HepG2 (cell line): ENCODE results near the gene ESPNL. TPM values are rescaled to one million over a fixed set of nuclear protein-coding genes. Genes with fewer than 3 reads are reported as not detected.

ENCODE experiments used
- ATAC-seq: fragments of 200-7000 bp; cut with Tn5 transposase; 3 replicates; pipeline ENCODE4 v1.9.1; 2020; ENCODE audit warnings: mild to moderate bottlenecking, moderate library complexity
- BruUV-seq: library from RNA; stranded (reverse); fragments of 400-500 nt; replicated peaks from 2 replicates; lab custom pipeline; 2021; lab: Mats Ljungman, UMichigan
- CTCF ChIA-PET: fragments of 300-600 bp; formaldehyde crosslinking; extraction: SDS; loops from one replicate; lab custom pipeline; 2021; ENCODE audit warnings: low total read pairs, inconsistent platforms, low intra/inter-chr PET ratio; lab: Yijun Ruan, JAX
- POLR2A ChIA-PET: fragments of 350-600 bp; sonication (Branson Sonifier 250); formaldehyde crosslinking; loops from one replicate; lab custom pipeline; 2020; ENCODE audit warnings: antibody characterized with exemption, inconsistent platforms; lab: Yijun Ruan, JAX
- DNase-seq: peaks from one replicate; pipeline ENCODE4 v3.0.0-alpha.2; 2015; ENCODE audit warnings: low spot score
- FAIRE-seq: peaks from 3 replicates; lab custom pipeline; 2011; peaks lifted over from hg19 to GRCh38; lab: Jason Lieb, UNC
- H2AFZ ChIP-seq: one replicate; pipeline ENCODE4 v1.6.1; 2011; ENCODE audit warnings: low read length, inconsistent platforms
- H3K27ac ChIP-seq: fragments of 300-600 bp; 3 replicates; pipeline ENCODE4 v1.8.0; 2011; ENCODE audit warnings: mixed run types, mild to moderate bottlenecking, mixed read lengths, low read length, inconsistent platforms; ENCODE audit not compliant: insufficient read depth; ENCODE audit errors: extremely low read length
- H3K27me3 ChIP-seq, 2 experiments: fragments of 200-600 bp in 1 of 2; 2 replicates in 1 of 2; 3 replicates in 1 of 2; pipeline versions ENCODE4 v1.6.0 to v1.8.0; 2011; ENCODE audit warnings: low read length in 2 of 2, mild to moderate bottlenecking in 2 of 2, moderate library complexity in 2 of 2, inconsistent platforms in 1 of 2; ENCODE audit not compliant: insufficient read depth in 2 of 2, control insufficient read depth in 1 of 2
- H3K36me3 ChIP-seq, 2 experiments: fragments of 200-600 bp in 1 of 2; replicated peaks in 1 of 2; 2 replicates in 1 of 2; 3 replicates in 1 of 2; pipeline versions ENCODE4 v1.5.1 to v1.8.0; 2011; ENCODE audit warnings: low read length in 2 of 2, inconsistent platforms in 1 of 2; ENCODE audit not compliant: insufficient read depth in 2 of 2, control insufficient read depth in 1 of 2
- H3K4me1 ChIP-seq: 2 replicates; pipeline ENCODE4 v1.5.1; 2012; ENCODE audit warnings: low read length, inconsistent platforms; ENCODE audit not compliant: insufficient read depth
- H3K4me2 ChIP-seq: 2 replicates; pipeline ENCODE4 v1.6.0; 2011; ENCODE audit warnings: low read depth, low read length, inconsistent platforms
- H3K4me3 ChIP-seq, 3 experiments: fragments of 200-600 bp in 1 of 3; sonication (generic), shearing (Covaris generic) in 1 of 3; replicated peaks in 1 of 3; 2 replicates each; pipeline ENCODE4 v1.5.1; 2011 to 2016; ENCODE audit warnings: low read length in 3 of 3, inconsistent platforms in 2 of 3, low read depth in 2 of 3, mild to moderate bottlenecking in 2 of 3, control low read depth in 1 of 3, mixed read lengths in 1 of 3; ENCODE audit not compliant: insufficient read depth in 1 of 3
- H3K79me2 ChIP-seq: one replicate; pipeline ENCODE4 v1.6.1; 2011; ENCODE audit warnings: low read length, inconsistent platforms; ENCODE audit not compliant: insufficient read depth
- H3K9ac ChIP-seq: 2 replicates; pipeline ENCODE4 v1.6.0; 2011; ENCODE audit warnings: mild to moderate bottlenecking, low read depth, low read length, inconsistent platforms; ENCODE audit not compliant: insufficient read depth
- H3K9me3 ChIP-seq: 2 replicates; pipeline ENCODE4 v1.5.1; 2012; ENCODE audit warnings: mild to moderate bottlenecking, low read length
- H4K20me1 ChIP-seq: 2 replicates; pipeline ENCODE4 v1.6.0; 2011; ENCODE audit warnings: inconsistent platforms, mild to moderate bottlenecking, low read length, moderate library complexity; ENCODE audit not compliant: insufficient read depth
- GABPB1 ChIP-seq: IDR thresholded peaks from 2 replicates; pipeline ENCODE4 v1.6.1; 2016; ENCODE audit warnings: mild to moderate bottlenecking, missing genetic modification reagents, moderate library complexity, missing compliant biosample characterization
- ISL2 ChIP-seq: sonication (generic); formaldehyde crosslinking; IDR thresholded peaks from 2 replicates; pipeline ENCODE4 v1.5.0; 2020; ENCODE audit warnings: missing genetic modification reagents
- JARID2 ChIP-seq: sonication (generic); formaldehyde crosslinking; IDR thresholded peaks from 2 replicates; pipeline ENCODE4 v1.8.1; 2023; ENCODE audit warnings: missing genetic modification reagents, inconsistent platforms; ENCODE audit not compliant: insufficient replicate concordance
- JUN ChIP-seq: sonication (generic); formaldehyde crosslinking; IDR thresholded peaks from 2 replicates; pipeline ENCODE4 v1.4.0; 2020; ENCODE audit warnings: mild to moderate bottlenecking, missing genetic modification reagents
- MAFG ChIP-seq: sonication (generic); formaldehyde crosslinking; IDR thresholded peaks from 2 replicates; pipeline ENCODE4 v1.5.1; 2020; ENCODE audit warnings: mild to moderate bottlenecking, missing genetic modification reagents
- MEIS2 ChIP-seq: sonication (generic); formaldehyde crosslinking; IDR thresholded peaks from 2 replicates; pipeline ENCODE4 v1.9.0; 2021; ENCODE audit warnings: mild to moderate bottlenecking, missing genetic modification reagents
- POLR2G ChIP-seq: fragments of 200-400 bp; formaldehyde crosslinking; IDR thresholded peaks from 2 replicates; pipeline ENCODE4 v1.6.1; 2018; ENCODE audit warnings: mild to moderate bottlenecking, low read depth, low read length, moderate library complexity
- SALL2 ChIP-seq: sonication (generic); formaldehyde crosslinking; IDR thresholded peaks from 2 replicates; pipeline ENCODE4 v1.8.1; 2023; ENCODE audit warnings: mild to moderate bottlenecking, missing genetic modification reagents, inconsistent platforms
- ZFX ChIP-seq: sonication (generic); formaldehyde crosslinking; IDR thresholded peaks from 2 replicates; pipeline ENCODE4 v1.4.0; 2020; ENCODE audit warnings: mild to moderate bottlenecking, low read depth, missing genetic modification reagents, moderate library complexity
- ZNF256 ChIP-seq: sonication (generic); formaldehyde crosslinking; conservative IDR thresholded peaks from 2 replicates; pipeline ENCODE4 v1.4.0; 2020; ENCODE audit warnings: missing genetic modification reagents
- ZNF556 ChIP-seq: sonication (generic); formaldehyde crosslinking; IDR thresholded peaks from 2 replicates; pipeline ENCODE4 v1.4.0; 2020; ENCODE audit warnings: mild to moderate bottlenecking, missing genetic modification reagents, borderline replicate concordance
- ZNF562 ChIP-seq: sonication (generic); formaldehyde crosslinking; IDR thresholded peaks from 2 replicates; pipeline ENCODE4 v1.8.0; 2022; ENCODE audit warnings: missing genetic modification reagents, borderline replicate concordance
- ZNF737 ChIP-seq: sonication (generic); formaldehyde crosslinking; IDR thresholded peaks from 2 replicates; pipeline ENCODE4 v1.5.0; 2020; ENCODE audit warnings: missing genetic modification reagents, mild to moderate bottlenecking, borderline replicate concordance
- WGBS: methylation state at CpG from one replicate; pipeline ENCODE4 v1.1.6; 2017; ENCODE audit warnings: low lambda C conversion rate; 5-methylcytosine and 5-hydroxymethylcytosine counted together
- in situ Hi-C: cut with HindIII; loops from 2 replicates; pipeline ENCODE4 v1.10.0; 2017; ENCODE audit warnings: low pct_unique_long_range_greater_than_20kb; ENCODE audit not compliant: extremely low pct_ligation_motif_present
- intact Hi-C: fragments of 100-400 bp; cut with micrococcal nuclease; formaldehyde crosslinking; loops from one replicate; pipeline ENCODE4 v1.10.0; 2022; ENCODE audit not compliant: unreplicated experiment
- polyA plus RNA-seq, 8 experiments: library from polyadenylated mRNA; depleted of rRNA in 3 of 8; stranded (reverse) in 7 of 8; unstranded in 1 of 8; fragments of >200 nt; fragmentation: Illumina TruSeq in 4 of 8; extraction: Trizol in 4 of 8; gene quantifications; 2 replicates each; pipeline versions ENCODE4 v1.2.1 to v1.2.3, GENCODE V29; 2011 to 2016; ENCODE audit warnings: low read depth in 4 of 8, missing spikeins in 1 of 8, mixed read lengths in 1 of 8; ENCODE audit not compliant: insufficient read depth in 1 of 8
- total RNA-seq, 5 experiments: library from RNA; depleted of rRNA; stranded (reverse); fragments of >200 nt; fragmentation: Illumina TruSeq; extraction: Trizol; gene quantifications; 2 replicates each; pipeline ENCODE4 v1.2.3, GENCODE V29; 2016; ENCODE audit warnings: low read depth in 1 of 5
- TF ChIP-seq, protein P1 (sequence below): sonication (generic); formaldehyde crosslinking; IDR thresholded peaks from 2 replicates; pipeline ENCODE4 v1.4.0; 2020; ENCODE audit warnings: missing genetic modification reagents
- TF ChIP-seq, protein P2 (sequence below): sonication (generic); formaldehyde crosslinking; IDR thresholded peaks from 2 replicates; pipeline ENCODE4 v1.9.0; 2022; ENCODE audit warnings: missing genetic modification reagents, mild to moderate bottlenecking, borderline replicate concordance

The ESPNL gene
- total and polyA plus RNA-seq, 2 of the 13 experiments (the other 11 are each of a cell fraction or from before 2014, with no cell fraction given) = 0.45 to 0.80 TPM

DNA sequence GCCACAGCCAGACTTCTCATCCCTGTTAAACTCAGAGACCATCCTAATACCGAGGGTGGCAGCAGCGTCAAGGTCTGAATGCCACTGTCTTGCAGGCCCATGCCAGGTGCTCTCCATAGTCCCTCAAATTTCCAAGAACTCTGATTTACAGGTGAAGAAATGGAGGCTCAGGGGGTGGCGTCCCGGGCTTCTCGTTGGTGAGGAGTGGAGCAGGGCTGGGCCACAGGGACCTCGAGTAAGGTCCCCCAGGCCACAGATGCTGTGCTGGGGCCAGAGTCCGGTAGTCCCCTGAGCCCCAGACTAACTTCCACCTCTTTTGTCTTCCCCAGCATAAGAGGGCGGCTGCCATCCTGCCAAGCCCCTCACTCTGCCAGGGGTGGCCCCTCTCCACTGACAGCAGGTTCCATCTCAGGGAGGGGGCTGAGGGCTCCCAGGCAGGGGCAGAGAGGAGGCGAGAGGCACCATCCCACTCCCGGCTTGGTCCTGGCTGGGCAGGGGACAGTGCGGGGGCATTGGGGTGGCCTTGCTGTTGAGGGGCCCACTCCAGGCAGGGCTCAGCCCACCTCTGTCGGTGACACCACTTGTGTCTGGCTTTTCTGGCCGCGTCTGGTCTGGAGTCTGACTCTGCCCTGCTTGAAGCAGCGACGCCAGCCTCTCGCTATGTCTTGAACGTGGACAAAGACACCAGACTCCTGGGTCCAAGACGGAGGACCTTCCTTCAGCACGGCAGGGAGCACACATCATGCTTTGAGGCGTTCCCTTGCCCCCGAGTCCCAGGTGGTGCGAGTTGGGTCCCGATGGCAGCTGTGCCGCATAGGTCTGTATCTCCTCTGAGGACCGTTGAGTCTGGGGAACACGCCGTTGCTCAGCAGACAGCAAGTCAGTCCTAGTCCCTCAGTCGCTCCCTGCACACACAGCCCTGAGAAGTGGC is 22.4 kb downstream of the ESPNL start:
- Histone ChIP-seq H2AFZ (no peak overlapping the region), H3K27ac (no peak overlapping the region), H3K36me3 (no peaks in the 10 kb centered on the region), H3K79me2 (no peaks in the 10 kb centered on the region), H3K4me3 (no peak overlapping the region), H3K4me1 (peaks cover 20% of the 10 kb centered on the region), H3K27me3 (peaks cover 3 to 51% of the 10 kb centered on the region in 2 experiments), H3K9ac (no peak overlapping the region), H3K4me2 (no peak overlapping the region)
- WGBS = 47% methylated on average over 18 of the region's 29 CpGs
- CTCF ChIA-PET = no interaction called here
- in situ Hi-C loops = no loop called here
- no peak for FAIRE-seq
- intact Hi-C loops = no loop called here
- no peak for DNase-seq
- no TSS peak for BruUV-seq
- POLR2A ChIA-PET = no interaction called here
- TF ChIP-seq, protein P1, sequence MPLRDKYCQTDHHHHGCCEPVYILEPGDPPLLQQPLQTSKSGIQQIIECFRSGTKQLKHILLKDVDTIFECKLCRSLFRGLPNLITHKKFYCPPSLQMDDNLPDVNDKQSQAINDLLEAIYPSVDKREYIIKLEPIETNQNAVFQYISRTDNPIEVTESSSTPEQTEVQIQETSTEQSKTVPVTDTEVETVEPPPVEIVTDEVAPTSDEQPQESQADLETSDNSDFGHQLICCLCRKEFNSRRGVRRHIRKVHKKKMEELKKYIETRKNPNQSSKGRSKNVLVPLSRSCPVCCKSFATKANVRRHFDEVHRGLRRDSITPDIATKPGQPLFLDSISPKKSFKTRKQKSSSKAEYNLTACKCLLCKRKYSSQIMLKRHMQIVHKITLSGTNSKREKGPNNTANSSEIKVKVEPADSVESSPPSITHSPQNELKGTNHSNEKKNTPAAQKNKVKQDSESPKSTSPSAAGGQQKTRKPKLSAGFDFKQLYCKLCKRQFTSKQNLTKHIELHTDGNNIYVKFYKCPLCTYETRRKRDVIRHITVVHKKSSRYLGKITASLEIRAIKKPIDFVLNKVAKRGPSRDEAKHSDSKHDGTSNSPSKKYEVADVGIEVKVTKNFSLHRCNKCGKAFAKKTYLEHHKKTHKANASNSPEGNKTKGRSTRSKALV (CRISPR knock-in tag) = no peak
- TF ChIP-seq JUN = no peak
- no peak for TF ChIP-seq ISL2
- TF ChIP-seq POLR2G = no peak
- TF ChIP-seq, protein P2, sequence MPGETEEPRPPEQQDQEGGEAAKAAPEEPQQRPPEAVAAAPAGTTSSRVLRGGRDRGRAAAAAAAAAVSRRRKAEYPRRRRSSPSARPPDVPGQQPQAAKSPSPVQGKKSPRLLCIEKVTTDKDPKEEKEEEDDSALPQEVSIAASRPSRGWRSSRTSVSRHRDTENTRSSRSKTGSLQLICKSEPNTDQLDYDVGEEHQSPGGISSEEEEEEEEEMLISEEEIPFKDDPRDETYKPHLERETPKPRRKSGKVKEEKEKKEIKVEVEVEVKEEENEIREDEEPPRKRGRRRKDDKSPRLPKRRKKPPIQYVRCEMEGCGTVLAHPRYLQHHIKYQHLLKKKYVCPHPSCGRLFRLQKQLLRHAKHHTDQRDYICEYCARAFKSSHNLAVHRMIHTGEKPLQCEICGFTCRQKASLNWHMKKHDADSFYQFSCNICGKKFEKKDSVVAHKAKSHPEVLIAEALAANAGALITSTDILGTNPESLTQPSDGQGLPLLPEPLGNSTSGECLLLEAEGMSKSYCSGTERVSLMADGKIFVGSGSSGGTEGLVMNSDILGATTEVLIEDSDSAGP (CRISPR knock-in tag) = no peak
- TF ChIP-seq SALL2 (CRISPR knock-in tag) = no peak
- no peak for TF ChIP-seq ZNF256 (CRISPR knock-in tag)
- no peak for TF ChIP-seq GABPB1 (CRISPR knock-in tag)
- no peak for TF ChIP-seq JARID2 (CRISPR knock-in tag)
- TF ChIP-seq MEIS2 (CRISPR knock-in tag) = no peak
- TF ChIP-seq ZNF737 (CRISPR knock-in tag) = no peak
- no peak for TF ChIP-seq ZFX (CRISPR knock-in tag)
- no peak for TF ChIP-seq ZNF562 (CRISPR knock-in tag)
- TF ChIP-seq ZNF556 = no peak
- TF ChIP-seq MAFG (CRISPR knock-in tag) = no peak
- TF ChIP-seq, all 625 proteins: peak for 0
- no peaks in the 10 kb centered on the region for H4K20me1 ChIP-seq
- ATAC-seq = no peak
- H3K9me3 ChIP-seq = no peaks in the 10 kb centered on the region
